ENCODE data around the gene LRRC74A. TPM values are rescaled to one million over a fixed set of nuclear protein-coding genes. Genes with fewer than 3 reads are reported as not detected.
A peak's percentile ranks its signal among the peaks of the same experiment; 100 is the strongest.

Gene LRRC74A
- total and polyA plus RNA-seq, 2 donors from 2014 or later = not detected

GRCh38 chr14:76782115-76782884 is 43.9 kb upstream of the LRRC74A start:
- Histone ChIP-seq H3K36me3 (ENCODE audit: control insufficient read depth in 2 of 3, insufficient read depth in 3 of 3, low read length in 3 of 3) (peaks cover 0 to 9% (median 7%) of the 10 kb centered on the region in 3 donors), H3K27me3 (ENCODE audit: control insufficient read depth, insufficient read depth, low read length) (no peaks in the 10 kb centered on the region), H3K9ac (ENCODE audit: low read length in 3 of 3) (no peak overlapping the region), H3K27ac (ENCODE audit: low read depth in 2 of 2, low read length in 2 of 2) (no peak overlapping the region), H3K9me3 (ENCODE audit: control insufficient read depth in 2 of 3, insufficient read depth in 1 of 3, low read length in 3 of 3) (no peaks in the 10 kb centered on the region), H3K4me1 (ENCODE audit: control insufficient read depth in 2 of 3, insufficient read depth in 2 of 3, low read depth in 1 of 3, low read length in 3 of 3) (peaks cover 0 to 9% (median 0%) of the 10 kb centered on the region in 3 donors), H3K4me3 (ENCODE audit: low read length in 3 of 3) (no peak overlapping the region)
- no peak for DNase-seq
- TF ChIP-seq, protein P1, sequence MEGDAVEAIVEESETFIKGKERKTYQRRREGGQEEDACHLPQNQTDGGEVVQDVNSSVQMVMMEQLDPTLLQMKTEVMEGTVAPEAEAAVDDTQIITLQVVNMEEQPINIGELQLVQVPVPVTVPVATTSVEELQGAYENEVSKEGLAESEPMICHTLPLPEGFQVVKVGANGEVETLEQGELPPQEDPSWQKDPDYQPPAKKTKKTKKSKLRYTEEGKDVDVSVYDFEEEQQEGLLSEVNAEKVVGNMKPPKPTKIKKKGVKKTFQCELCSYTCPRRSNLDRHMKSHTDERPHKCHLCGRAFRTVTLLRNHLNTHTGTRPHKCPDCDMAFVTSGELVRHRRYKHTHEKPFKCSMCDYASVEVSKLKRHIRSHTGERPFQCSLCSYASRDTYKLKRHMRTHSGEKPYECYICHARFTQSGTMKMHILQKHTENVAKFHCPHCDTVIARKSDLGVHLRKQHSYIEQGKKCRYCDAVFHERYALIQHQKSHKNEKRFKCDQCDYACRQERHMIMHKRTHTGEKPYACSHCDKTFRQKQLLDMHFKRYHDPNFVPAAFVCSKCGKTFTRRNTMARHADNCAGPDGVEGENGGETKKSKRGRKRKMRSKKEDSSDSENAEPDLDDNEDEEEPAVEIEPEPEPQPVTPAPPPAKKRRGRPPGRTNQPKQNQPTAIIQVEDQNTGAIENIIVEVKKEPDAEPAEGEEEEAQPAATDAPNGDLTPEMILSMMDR (IDR thresholded peaks at IDR 0.05; ENCODE audit: borderline replicate concordance, extremely low read depth, insufficient read depth) = no peak
- no peak for FAIRE-seq
- intact Hi-C loops (cut with DNase I) = no loop called here

GRCh38 chr14:76782885-76783566 is 43.2 kb upstream of the LRRC74A start:
- Histone ChIP-seq H3K4me3 (ENCODE audit: low read length in 3 of 3) (no peak overlapping the region), H3K27ac (ENCODE audit: low read depth in 2 of 2, low read length in 2 of 2) (peak overlapping the region in 1 of 2 donors; percentile 24), H3K27me3 (ENCODE audit: control insufficient read depth, insufficient read depth, low read length) (no peaks in the 10 kb centered on the region), H3K36me3 (ENCODE audit: control insufficient read depth in 2 of 3, insufficient read depth in 3 of 3, low read length in 3 of 3) (peaks cover 2 to 12% (median 11%) of the 10 kb centered on the region in 3 donors), H3K9ac (ENCODE audit: low read length in 3 of 3) (no peak overlapping the region), H3K4me1 (ENCODE audit: control insufficient read depth in 2 of 3, insufficient read depth in 2 of 3, low read depth in 1 of 3, low read length in 3 of 3) (peaks cover 0 to 9% (median 0%) of the 10 kb centered on the region in 3 donors), H3K9me3 (ENCODE audit: control insufficient read depth in 2 of 3, insufficient read depth in 1 of 3, low read length in 3 of 3) (no peaks in the 10 kb centered on the region)
- DNase-seq (no peak), FAIRE-seq (no peak)
- intact Hi-C loops (cut with DNase I) = no loop called here
- TF ChIP-seq, protein P1 (IDR thresholded peaks at IDR 0.05; ENCODE audit: borderline replicate concordance, extremely low read depth, insufficient read depth) = no peak

- peaks cover 2 to 23% (median 20%) of the 10 kb centered on the region in 3 donors for H3K36me3 ChIP-seq (ENCODE audit: control insufficient read depth in 2 of 3, insufficient read depth in 3 of 3, low read length in 3 of 3)
- no peak overlapping the region for H3K9ac ChIP-seq (ENCODE audit: low read length in 3 of 3)
- intact Hi-C loops (cut with DNase I) = no loop called here
- no peak overlapping the region for H3K4me3 ChIP-seq (ENCODE audit: low read length in 3 of 3)
- no peaks in the 10 kb centered on the region for H3K27me3 ChIP-seq (ENCODE audit: control insufficient read depth, insufficient read depth, low read length)
- FAIRE-seq (no peak), DNase-seq (no peak)
- H3K27ac ChIP-seq (ENCODE audit: low read depth in 2 of 2, low read length in 2 of 2) = no peak overlapping the region
- peaks cover 0 to 9% (median 0%) of the 10 kb centered on the region in 3 donors for H3K4me1 ChIP-seq (ENCODE audit: control insufficient read depth in 2 of 3, insufficient read depth in 2 of 3, low read depth in 1 of 3, low read length in 3 of 3)
- TF ChIP-seq, protein P1 (IDR thresholded peaks at IDR 0.05; ENCODE audit: borderline replicate concordance, extremely low read depth, insufficient read depth) = no peak
- no peaks in the 10 kb centered on the region for H3K9me3 ChIP-seq (ENCODE audit: control insufficient read depth in 2 of 3, insufficient read depth in 1 of 3, low read length in 3 of 3)
These were observed 41.8 kb upstream of the LRRC74A start for GRCh38 chr14:76784266-76784874.

Data from kidney (tissue), 14 donors.